NCI-H146 (cell line): ENCODE measurements around the gene CDC73.

Experiments used
- DNase-seq: peaks from one replicate; lab custom pipeline; 2025; lab: John Stamatoyannopoulos, UW

CDC73 gene

DNA sequence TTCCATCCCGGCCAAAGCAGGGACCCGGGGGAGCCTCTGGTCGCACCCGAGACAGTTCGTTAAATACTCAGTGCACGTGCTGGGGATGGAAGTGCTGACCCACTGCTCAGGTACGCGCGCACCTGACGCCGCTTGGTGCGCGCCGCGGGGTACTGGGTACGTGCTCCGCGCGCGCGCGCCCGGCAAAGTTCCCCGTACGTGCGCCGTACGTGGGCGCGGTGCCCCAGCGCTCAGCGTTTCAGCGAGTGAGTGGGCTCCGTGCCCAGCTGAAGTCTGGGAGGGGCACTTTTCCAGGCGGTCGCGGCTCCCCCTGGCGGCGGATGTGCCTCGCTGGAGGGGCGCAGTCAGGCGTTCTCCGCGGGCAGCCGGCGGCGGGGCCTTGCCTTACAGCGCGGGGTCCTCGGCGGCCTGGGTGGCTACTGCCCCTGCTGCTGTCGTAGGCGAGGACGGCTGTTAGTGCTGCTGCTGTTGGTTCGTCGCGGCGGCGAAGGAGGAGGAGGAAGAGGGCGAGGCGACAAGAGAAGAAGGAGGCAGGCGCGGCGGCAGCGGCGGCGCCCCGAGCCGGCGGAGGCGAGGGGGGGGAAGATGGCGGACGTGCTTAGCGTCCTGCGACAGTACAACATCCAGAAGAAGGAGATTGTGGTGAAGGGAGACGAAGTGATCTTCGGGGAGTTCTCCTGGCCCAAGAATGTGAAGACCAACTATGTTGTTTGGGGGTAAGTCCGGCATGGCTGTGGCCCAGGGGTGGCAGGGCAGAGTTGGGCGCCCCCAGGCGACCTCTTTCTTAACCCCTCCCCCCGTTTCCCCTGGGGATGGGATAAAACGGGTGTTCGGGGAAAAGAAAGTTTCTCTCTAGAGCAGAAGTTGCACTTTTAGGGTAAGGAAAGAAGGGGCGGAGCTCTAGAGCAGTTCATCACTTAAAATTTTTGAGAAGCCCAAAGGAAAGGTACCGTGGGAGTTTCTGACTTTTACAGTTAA lies at the start of gene CDC73:
Gene CDC73 (plus strand): TSS at position 416 of the 978 bp plus-strand sequence. CDS start 170 bp downstream, at position 586.
- DNase-seq, result peak; percentile 96

DNA sequence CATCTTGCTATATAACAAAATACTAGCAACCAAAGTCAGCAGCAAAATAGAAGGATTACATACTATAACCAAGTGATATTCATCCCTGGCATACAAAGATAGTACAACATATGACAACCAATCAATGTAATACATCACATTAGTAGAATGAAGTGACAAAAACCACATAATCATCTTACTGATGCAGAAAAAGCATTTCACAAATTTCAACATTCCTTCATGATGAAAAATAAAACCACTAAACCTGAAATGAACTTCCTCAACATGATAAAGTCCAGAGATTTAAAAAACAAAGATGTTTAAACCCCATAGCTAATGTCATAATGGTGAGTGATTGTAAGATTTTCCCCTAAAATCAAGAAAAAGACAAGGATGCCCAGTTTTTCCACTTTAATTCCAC lies 43.8 kb upstream of the CDC73 start:
- no peak for DNase-seq

GRCh38 chr1:193079187-193079586 lies 42.6 kb upstream of the CDC73 start:
- no peak for DNase-seq

GRCh38 chr1:193083365-193084088 lies 38.3 kb upstream of the CDC73 start:
- no peak for DNase-seq

DNA sequence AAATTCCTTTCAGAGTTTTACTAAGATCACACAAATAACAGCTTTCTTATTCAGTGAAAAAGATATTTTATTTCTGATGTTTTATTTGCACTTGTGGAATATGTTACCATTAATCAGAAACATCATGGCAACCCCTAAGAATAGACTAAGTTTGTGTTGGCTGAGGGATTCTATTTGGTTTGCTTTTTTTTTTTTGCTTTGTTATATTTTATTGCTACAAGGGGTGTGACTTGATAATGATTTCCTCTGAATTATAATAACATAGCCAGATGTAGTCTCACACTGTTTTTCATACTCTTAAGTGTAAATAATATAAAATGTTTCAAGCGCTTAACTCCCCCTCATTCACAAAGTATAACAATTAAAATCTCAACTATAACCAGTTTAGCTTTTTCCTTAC lies 36.6 kb upstream of the CDC73 start:
- peak; percentile 12 for DNase-seq

GRCh38 chr1:193086342-193086741 lies 35.5 kb upstream of the CDC73 start:
- no peak for DNase-seq

- no peak for DNase-seq
Measured at GRCh38 chr1:193087893-193088292, 33.9 kb upstream of the CDC73 start.

- no peak for DNase-seq
Measured at GRCh38 chr1:193090865-193091264, 31.0 kb upstream of the CDC73 start.

DNA sequence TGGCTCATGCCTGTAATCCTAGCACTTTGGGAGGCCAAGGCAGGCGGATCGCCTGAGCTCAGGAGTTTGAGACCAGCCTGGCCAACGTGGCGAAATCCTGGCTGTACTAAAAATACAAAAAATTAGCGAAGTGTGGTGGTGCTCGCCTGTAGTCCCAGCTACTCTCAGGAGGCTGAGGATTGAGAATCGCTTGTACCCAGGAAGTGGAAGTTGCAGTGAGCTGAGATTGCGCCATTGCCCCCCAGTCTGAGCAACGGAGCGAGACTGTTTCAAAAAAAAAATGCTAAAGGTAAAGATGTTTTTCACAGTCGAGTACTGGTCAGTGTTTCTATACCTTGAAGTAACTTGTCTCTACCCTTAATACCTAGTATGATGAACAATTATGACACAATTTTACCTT lies 27.7 kb upstream of the CDC73 start:
- DNase-seq, result no peak

GRCh38 chr1:193102662-193103061 lies 19.2 kb upstream of the CDC73 start:
- no peak for DNase-seq

- DNase-seq, result no peak
Measured at GRCh38 chr1:193103759-193104501, 17.9 kb upstream of the CDC73 start.

DNA sequence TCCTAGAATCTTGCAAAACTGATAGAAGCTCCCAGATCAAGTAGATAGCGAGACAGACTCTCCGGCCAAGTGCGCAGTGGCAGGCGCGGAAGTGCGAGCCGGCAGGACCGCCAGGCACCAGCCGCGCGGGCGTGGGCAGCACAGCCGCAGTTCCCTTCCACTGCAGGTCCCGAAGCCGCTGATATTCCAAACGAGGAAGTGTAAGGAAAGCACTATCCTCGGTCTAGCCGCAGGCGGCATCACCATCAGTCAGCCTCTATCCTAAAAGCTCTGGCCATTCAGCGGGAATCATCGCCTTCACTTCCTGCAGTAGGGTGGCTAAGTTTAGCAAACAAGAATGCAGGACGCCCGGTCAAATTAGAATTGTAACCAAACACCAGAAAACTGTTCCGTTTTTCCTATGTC lies 17.3 kb upstream of the CDC73 start:
- peak; percentile 64 for DNase-seq

DNA sequence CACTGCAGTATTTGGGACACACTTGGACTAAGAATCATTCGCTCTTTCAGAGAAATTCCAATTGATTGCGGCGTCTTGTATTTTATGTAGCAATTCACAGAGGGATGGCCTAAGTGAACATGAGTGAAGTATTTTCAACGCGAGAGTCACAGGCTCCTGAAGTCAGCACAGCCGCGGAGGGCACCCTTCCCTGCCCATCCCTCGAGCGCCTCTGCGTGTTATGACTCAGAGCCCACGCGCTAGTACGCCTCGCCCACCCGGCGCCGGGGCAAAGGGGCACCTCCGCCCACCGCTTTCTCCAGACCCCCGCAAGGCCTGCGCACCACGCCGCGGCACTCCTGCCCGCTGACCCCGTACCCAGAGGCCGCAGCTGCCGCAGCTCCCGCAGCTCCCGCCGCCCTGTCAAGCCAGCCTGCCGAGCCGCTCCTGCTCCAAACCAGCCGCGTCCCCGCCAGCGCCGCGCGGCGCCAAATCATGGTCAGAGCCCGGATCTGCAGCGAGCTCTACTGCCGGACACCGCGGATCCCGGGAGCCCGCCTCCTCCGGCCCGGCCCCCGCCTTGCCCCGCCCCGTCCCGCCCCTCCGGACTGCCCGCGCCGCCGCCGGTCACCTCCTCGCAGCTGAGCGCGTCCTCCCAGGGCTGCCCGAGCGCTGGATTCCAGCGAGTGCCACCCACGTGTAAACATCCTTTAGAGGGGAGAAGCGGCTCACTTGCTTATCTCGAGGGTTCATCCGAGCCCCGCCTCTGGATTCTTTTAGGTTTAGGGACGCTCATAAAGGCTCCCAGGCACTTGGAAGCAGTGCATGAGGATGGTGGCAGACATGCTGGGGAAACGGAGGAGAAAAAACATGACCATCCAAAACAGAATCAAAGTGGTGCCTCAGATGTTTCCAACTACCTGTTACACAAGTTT lies 16.7 kb upstream of the CDC73 start, which contains the start of gene GLRX2:
Gene GLRX2 (minus strand): TSS at position 508 of the 914 bp plus-strand sequence. CDS start 32 bp downstream, at position 476.
- DNase-seq, result peak; percentile 90

- DNase-seq, result no peak
Measured at GRCh38 chr1:193105821-193106177, 16.0 kb upstream of the CDC73 start.

DNA sequence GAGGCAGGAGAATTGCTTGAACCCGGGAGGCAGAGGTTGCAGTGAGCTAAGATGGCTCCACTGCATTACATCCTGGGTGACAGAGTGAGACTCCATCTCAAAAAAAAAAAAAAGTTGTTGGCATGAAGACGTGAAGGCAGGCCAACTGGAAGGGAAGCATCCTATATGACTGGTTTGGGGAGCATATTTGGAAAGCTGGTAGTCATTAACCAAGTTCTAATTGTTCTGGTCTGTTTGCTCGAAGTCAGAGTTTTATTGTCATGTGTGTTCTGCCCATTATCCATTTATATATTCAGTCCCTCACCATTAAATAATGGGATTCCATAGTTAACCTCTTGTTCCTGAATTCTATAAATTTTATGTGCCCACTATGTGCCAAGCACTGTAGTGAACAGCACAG lies 13.4 kb upstream of the CDC73 start:
- DNase-seq, result no peak

- no peak for DNase-seq
Measured at GRCh38 chr1:193109619-193110018, 12.2 kb upstream of the CDC73 start.

DNA sequence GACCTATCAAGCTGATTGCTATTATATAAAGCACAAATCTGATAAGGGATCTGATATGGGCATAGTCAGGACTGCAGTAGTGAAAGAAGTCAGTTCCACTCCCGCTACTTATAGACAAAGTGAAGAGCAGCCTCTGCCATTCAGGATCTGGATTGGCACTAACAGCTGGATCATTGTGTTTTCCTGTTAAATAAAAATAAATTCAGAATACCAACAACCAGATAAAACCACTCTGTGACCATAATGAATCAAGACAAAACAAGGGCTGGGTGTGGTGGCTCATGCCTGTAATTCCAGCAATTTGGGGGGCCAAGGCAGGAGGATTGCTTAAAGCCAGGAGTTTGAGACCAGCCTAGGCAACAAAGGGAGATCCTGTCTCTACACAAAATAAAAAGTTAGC lies 11.6 kb upstream of the CDC73 start:
- no peak for DNase-seq

DNA sequence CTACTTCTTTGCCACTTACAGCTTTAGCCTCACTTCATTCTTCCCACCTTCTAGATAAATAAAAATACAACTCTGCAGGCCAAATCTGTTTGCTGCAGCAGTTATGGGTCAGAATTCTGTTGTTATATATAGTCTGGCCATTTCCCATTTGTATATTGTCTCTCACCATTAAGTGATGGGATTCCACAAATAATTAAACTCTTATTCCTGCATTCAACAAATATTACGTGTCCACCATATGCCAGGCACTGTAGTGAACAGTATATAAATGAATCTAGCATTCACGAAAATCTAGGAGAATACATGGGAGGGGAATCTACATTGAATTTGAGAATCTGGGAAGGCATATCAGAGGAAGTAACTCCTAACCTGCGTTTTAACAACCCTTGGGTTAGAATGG lies 11.0 kb upstream of the CDC73 start:
- no peak for DNase-seq

GRCh38 chr1:193111641-193112090 lies 10.2 kb upstream of the CDC73 start:
- no peak for DNase-seq

DNA sequence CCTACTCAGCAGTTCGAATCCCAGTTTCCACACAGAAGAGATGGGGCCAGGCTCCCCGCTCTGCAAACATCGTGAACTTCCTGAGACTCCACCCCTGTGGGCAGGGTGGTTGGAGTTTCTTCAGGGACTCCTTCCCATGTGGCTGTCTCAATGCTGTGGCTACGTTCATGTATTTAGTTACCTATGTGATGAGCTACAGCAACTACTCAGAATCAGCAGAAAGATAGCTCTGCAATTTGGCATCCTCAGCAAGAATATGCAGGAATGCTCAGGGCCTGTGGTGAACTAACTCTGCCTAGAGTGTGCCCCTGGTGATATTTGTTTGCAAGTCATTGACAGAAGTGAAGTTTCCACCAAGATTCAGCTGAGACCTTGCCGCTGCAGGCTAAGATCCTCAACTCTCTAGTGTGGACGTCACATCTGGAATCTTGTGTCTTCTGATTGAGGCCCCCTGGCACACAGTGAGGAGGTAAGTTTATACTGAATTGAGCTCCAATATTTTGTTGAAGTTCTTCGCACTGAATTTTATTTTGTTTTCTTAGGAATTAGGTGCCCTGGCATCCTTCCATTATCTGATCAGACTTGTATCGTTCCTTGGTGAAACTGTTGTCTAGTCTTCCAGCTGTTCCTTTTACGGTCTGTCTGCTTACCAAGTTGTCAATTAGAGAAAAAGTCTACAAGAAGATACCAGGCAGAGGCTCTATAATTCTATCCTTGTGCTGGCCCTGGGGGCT lies 8.4 kb upstream of the CDC73 start:
- no peak for DNase-seq

GRCh38 chr1:193113992-193114332 lies 7.9 kb upstream of the CDC73 start:
- DNase-seq, result no peak
